Neuronal stem cell (in vitro differentiated cells): ENCODE data around the gene FAM9C.

ENCODE experiments used
- DNase-seq: peaks from one replicate; pipeline ENCODE4 v3.0.0-alpha.2; 2013; ENCODE audit warnings: low spot score
- H2AFZ ChIP-seq: one replicate; pipeline ENCODE4 v1.6.1; 2013; ENCODE audit warnings: mild to moderate bottlenecking, low read length, inconsistent platforms
- H2AK5ac ChIP-seq: 2 replicates; pipeline ENCODE4 v1.6.1; 2013; ENCODE audit warnings: low read depth, mild to moderate bottlenecking, inconsistent platforms, low read length, moderate library complexity, mixed read lengths
- H2BK120ac ChIP-seq: 2 replicates; pipeline ENCODE4 v1.6.1; 2013; ENCODE audit warnings: low read depth, mild to moderate bottlenecking, inconsistent platforms, low read length, moderate library complexity, mixed read lengths
- H2BK12ac ChIP-seq: one replicate; pipeline ENCODE4 v1.6.1; 2013; ENCODE audit warnings: low read length, inconsistent platforms
- H2BK15ac ChIP-seq: 2 replicates; pipeline ENCODE4 v1.6.1; 2013; ENCODE audit warnings: mild to moderate bottlenecking, low read length, inconsistent platforms, mixed read lengths
- H2BK5ac ChIP-seq: one replicate; pipeline ENCODE4 v1.6.1; 2013; ENCODE audit warnings: inconsistent platforms, mild to moderate bottlenecking, low read length, moderate library complexity
- H3K14ac ChIP-seq: one replicate; pipeline ENCODE4 v1.6.1; 2013; ENCODE audit warnings: low read length, inconsistent platforms
- H3K18ac ChIP-seq: 2 replicates; pipeline ENCODE4 v1.6.1; 2013; ENCODE audit warnings: low read length, inconsistent platforms
- H3K23ac ChIP-seq: 2 replicates; pipeline ENCODE4 v1.6.1; 2013; ENCODE audit warnings: low read depth, mild to moderate bottlenecking, mixed read lengths, low read length, inconsistent platforms; ENCODE audit not compliant: poor library complexity
- H3K27ac ChIP-seq: replicated peaks from 3 replicates; pipeline ENCODE4 v1.5.1; 2013; ENCODE audit warnings: low read length, inconsistent platforms
- H3K27me3 ChIP-seq, 3 experiments: 2 replicates each; pipeline ENCODE4 v1.6.1; 2013; ENCODE audit warnings: low read length in 3 of 3, mild to moderate bottlenecking in 2 of 3, inconsistent platforms in 1 of 3, low read depth in 1 of 3, mixed read lengths in 1 of 3, moderate library complexity in 1 of 3; ENCODE audit not compliant: control insufficient read depth in 3 of 3, insufficient read depth in 3 of 3
- H3K36me3 ChIP-seq, 2 donors: replicated peaks in 1 of 2; 2 replicates each; pipeline ENCODE4 v1.6.1; 2013; ENCODE audit warnings: low read length in 2 of 2; ENCODE audit not compliant: control insufficient read depth in 2 of 2, insufficient read depth in 2 of 2
- H3K4ac ChIP-seq: 2 replicates; pipeline ENCODE4 v1.6.1; 2013; ENCODE audit warnings: inconsistent platforms, mild to moderate bottlenecking, low read length, moderate library complexity
- H3K4me1 ChIP-seq, 2 donors: 1 replicate in 1 of 2; 2 replicates in 1 of 2; pipeline ENCODE4 v1.6.1; 2013; ENCODE audit warnings: low read length in 2 of 2, low read depth in 1 of 2; ENCODE audit not compliant: control insufficient read depth in 2 of 2, insufficient read depth in 1 of 2
- H3K4me2 ChIP-seq: one replicate; pipeline ENCODE4 v1.6.1; 2013; ENCODE audit warnings: mild to moderate bottlenecking, low read length, inconsistent platforms; ENCODE audit not compliant: insufficient read depth, poor library complexity, severe bottlenecking
- H3K4me3 ChIP-seq, 2 donors: 2 replicates each; pipeline ENCODE4 v1.5.1; 2013; ENCODE audit warnings: low read length in 2 of 2, mild to moderate bottlenecking in 2 of 2, inconsistent platforms in 1 of 2, moderate library complexity in 1 of 2
- H3K79me1 ChIP-seq: one replicate; pipeline ENCODE4 v1.6.1; 2013; ENCODE audit warnings: low read depth, mild to moderate bottlenecking, inconsistent platforms, low read length, moderate library complexity
- H3K9ac ChIP-seq: one replicate; pipeline ENCODE4 v1.6.1; 2013; ENCODE audit warnings: mild to moderate bottlenecking, low read depth, low read length, inconsistent platforms; ENCODE audit not compliant: poor library complexity
- H3K9me3 ChIP-seq, 2 donors: replicated peaks in 1 of 2; 2 replicates each; pipeline versions ENCODE3 to v1.6.1; 2013; ENCODE audit warnings: low read length in 2 of 2, mild to moderate bottlenecking in 2 of 2, inconsistent platforms in 1 of 2, low read depth in 1 of 2, mixed read lengths in 1 of 2, moderate library complexity in 1 of 2; ENCODE audit not compliant: control insufficient read depth in 2 of 2, insufficient read depth in 1 of 2
- H4K8ac ChIP-seq: one replicate; pipeline ENCODE4 v1.6.1; 2013; ENCODE audit warnings: low read depth, mild to moderate bottlenecking, inconsistent platforms, low read length, moderate library complexity
- H4K91ac ChIP-seq: one replicate; pipeline ENCODE4 v1.6.1; 2013; ENCODE audit warnings: low read length, low read depth, mild to moderate bottlenecking, inconsistent platforms; ENCODE audit not compliant: poor library complexity
- WGBS, 2 donors: extraction: QIAGEN DNeasy Blood & Tissue Kit; methylation state at CpG; one replicate each; pipeline ENCODE4 v1.1.7; 2013; ENCODE audit warnings: missing lambda C conversion rate in 2 of 2, mixed read lengths in 1 of 2; ENCODE audit not compliant: insufficient read length in 2 of 2, insufficient replicate concordance in 1 of 2; ENCODE audit errors: extremely low coverage in 2 of 2; 5-methylcytosine and 5-hydroxymethylcytosine counted together

FAM9C gene

DNA sequence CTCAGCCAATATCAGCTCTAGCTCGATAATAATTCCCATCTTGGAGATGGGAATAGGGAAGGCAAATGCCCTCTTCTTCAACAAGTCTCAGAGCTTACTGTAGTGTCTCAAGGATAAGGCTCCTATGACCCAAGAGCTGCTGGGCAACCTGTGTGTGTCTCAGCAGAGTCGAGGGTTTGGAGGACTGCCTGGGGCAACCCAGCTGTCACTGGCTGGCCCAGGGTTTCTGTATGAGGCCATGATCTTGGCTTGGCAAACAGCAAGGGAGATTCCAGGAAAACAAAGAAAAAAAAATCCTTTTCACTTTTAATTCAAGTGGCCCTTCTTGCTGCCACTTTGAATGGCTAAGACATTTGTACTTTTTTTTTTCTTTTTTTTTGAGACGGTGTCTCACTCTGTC is 35.1 kb downstream of the FAM9C start:
- Histone ChIP-seq H3K79me1 (no peaks in the 10 kb centered on the region), H3K27ac (no peak overlapping the region), H2BK5ac (no peak overlapping the region), H2AFZ (no peak overlapping the region), H2AK5ac (no peak overlapping the region), H3K9ac (no peak overlapping the region), H3K9me3 (no peaks in the 10 kb centered on the region), H2BK12ac (no peak overlapping the region), H3K27me3 (no peaks in the 10 kb centered on the region), H4K8ac (no peak overlapping the region), H3K18ac (no peak overlapping the region), H3K4me2 (no peak overlapping the region), H3K4ac (no peak overlapping the region), H4K91ac (no peak overlapping the region), H2BK15ac (no peak overlapping the region), H3K4me1 (peaks cover 3 to 9% of the 10 kb centered on the region in 2 donors), H3K36me3 (no peaks in the 10 kb centered on the region), H3K23ac (no peak overlapping the region), H3K14ac (no peak overlapping the region), H3K4me3 (no peak overlapping the region), H2BK120ac (no peak overlapping the region)
- WGBS, 2 donors = no CpG with 5 or more reads among the region's 3 CpGs
- no peak for DNase-seq

- no peak overlapping the region for H3K4me2 ChIP-seq
- H4K8ac ChIP-seq = no peak overlapping the region
- no peak overlapping the region for H2BK5ac ChIP-seq
- no peak overlapping the region for H4K91ac ChIP-seq
- H3K14ac ChIP-seq = no peak overlapping the region
- no peak overlapping the region for H2AK5ac ChIP-seq
- no peaks in the 10 kb centered on the region for H3K27me3 ChIP-seq
- no peak overlapping the region for H2AFZ ChIP-seq
- no peaks in the 10 kb centered on the region for H3K36me3 ChIP-seq
- no peak for DNase-seq
- H3K4me3 ChIP-seq = no peak overlapping the region
- no peak overlapping the region for H3K18ac ChIP-seq
- H2BK120ac ChIP-seq = no peak overlapping the region
- no peak overlapping the region for H3K27ac ChIP-seq
- H3K79me1 ChIP-seq = no peaks in the 10 kb centered on the region
- no peaks in the 10 kb centered on the region for H3K9me3 ChIP-seq
- no peak overlapping the region for H3K23ac ChIP-seq
- no peak overlapping the region for H3K4ac ChIP-seq
- H2BK12ac ChIP-seq = no peak overlapping the region
- H3K4me1 ChIP-seq = peaks cover 3 to 9% of the 10 kb centered on the region in 2 donors
- no peak overlapping the region for H3K9ac ChIP-seq
- H2BK15ac ChIP-seq = no peak overlapping the region
- WGBS, 2 donors = no CpG with 5 or more reads among the region's 3 CpGs
Measured at GRCh38 chrX:13008851-13009250, 35.6 kb downstream of the FAM9C start.

- DNase-seq = no peak
- Histone ChIP-seq H3K4me3 (no peak overlapping the region), H3K27me3 (no peaks in the 10 kb centered on the region), H2BK12ac (no peak overlapping the region), H4K8ac (no peak overlapping the region), H3K4me1 (peaks cover 0 to 9% of the 10 kb centered on the region in 2 donors), H3K14ac (no peak overlapping the region), H3K9ac (no peak overlapping the region), H2AFZ (peak overlapping the region; percentile 6), H2BK120ac (no peak overlapping the region), H3K4ac (no peak overlapping the region), H3K79me1 (no peaks in the 10 kb centered on the region), H3K9me3 (no peaks in the 10 kb centered on the region), H2BK15ac (no peak overlapping the region), H4K91ac (no peak overlapping the region), H3K27ac (no peak overlapping the region), H2BK5ac (no peak overlapping the region), H3K36me3 (no peaks in the 10 kb centered on the region), H3K4me2 (no peak overlapping the region), H3K23ac (no peak overlapping the region), H3K18ac (no peak overlapping the region), H2AK5ac (no peak overlapping the region)
- no CpG with 5 or more reads among the region's 2 CpGs for WGBS, 2 donors
Measured at GRCh38 chrX:13008189-13008533, 36.3 kb downstream of the FAM9C start.

DNA sequence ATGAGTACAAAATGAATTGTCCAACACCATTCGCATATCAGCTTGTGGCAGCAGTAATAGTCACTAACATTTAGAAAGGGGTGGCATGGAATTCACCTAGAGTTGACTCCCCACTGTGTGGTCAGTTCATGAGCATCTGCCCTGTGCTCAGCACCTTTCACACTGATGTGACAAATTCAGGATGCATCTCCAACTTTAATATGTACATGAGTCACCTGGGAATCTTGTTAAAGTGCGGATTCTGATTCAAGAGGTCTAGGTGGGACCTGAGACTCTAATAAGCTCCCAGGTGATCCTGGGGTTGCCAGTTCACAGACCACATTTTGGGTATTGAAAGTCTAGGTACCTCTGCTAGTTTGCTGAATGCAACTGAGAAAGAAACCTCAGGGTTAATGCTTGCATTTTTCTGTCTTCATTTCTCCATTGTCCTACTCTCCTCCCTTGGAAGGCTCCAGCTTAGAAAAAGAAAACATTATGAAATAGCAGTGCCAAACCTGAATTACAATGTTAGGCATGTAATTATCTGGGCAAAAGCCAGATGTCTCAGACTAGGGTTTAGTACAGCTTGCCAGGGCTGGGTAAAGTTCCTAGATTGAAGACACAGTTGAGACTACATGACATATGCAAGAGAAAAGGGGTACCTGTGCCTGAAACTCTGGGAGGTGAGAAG is 36.8 kb downstream of the FAM9C start:
- Histone ChIP-seq H3K9ac (no peak overlapping the region), H2BK15ac (no peak overlapping the region), H3K4me2 (no peak overlapping the region), H2BK12ac (no peak overlapping the region), H3K14ac (no peak overlapping the region), H3K4me1 (peaks cover 0 to 9% of the 10 kb centered on the region in 2 donors), H3K27me3 (no peaks in the 10 kb centered on the region), H3K79me1 (no peaks in the 10 kb centered on the region), H3K9me3 (no peaks in the 10 kb centered on the region), H2AFZ (peak overlapping the region; percentile 6), H2AK5ac (no peak overlapping the region), H3K36me3 (no peaks in the 10 kb centered on the region), H4K8ac (no peak overlapping the region), H4K91ac (no peak overlapping the region), H3K4me3 (no peak overlapping the region), H3K18ac (no peak overlapping the region), H3K4ac (no peak overlapping the region), H3K27ac (no peak overlapping the region), H2BK120ac (no peak overlapping the region), H2BK5ac (no peak overlapping the region), H3K23ac (no peak overlapping the region)
- no peak for DNase-seq
- no CpG with 5 or more reads among the region's 2 CpGs for WGBS, 2 donors
